ENCODE results near the gene QSOX2. TPM values are rescaled to one million over a fixed set of nuclear protein-coding genes. Genes with fewer than 3 reads are reported as not detected.

QSOX2 gene
- total and polyA plus RNA-seq, 4 donors, result 0.79 to 12.7 (median 4.3) TPM

DNA sequence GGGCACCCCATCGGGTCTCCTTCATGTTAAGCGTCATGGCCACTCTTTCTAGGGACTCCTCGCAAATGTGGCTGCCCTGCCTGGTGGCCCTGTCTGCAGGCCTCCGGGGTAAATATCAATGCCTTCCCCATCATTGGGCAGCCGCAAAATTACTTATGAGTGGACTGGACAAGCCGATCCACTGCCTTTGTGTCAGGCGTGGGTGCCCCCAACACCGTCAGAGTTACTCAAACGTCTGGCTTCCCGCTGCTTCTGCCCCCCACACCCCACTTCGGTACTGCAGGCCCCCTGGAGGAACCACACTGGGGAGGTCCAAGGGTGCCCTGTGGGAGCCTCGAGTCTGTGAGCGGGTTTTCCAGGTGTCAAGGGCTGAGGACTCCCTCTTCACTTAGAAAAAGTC lies 44.4 kb downstream of the QSOX2 start (continued):
- TF ChIP-seq, protein P1, sequence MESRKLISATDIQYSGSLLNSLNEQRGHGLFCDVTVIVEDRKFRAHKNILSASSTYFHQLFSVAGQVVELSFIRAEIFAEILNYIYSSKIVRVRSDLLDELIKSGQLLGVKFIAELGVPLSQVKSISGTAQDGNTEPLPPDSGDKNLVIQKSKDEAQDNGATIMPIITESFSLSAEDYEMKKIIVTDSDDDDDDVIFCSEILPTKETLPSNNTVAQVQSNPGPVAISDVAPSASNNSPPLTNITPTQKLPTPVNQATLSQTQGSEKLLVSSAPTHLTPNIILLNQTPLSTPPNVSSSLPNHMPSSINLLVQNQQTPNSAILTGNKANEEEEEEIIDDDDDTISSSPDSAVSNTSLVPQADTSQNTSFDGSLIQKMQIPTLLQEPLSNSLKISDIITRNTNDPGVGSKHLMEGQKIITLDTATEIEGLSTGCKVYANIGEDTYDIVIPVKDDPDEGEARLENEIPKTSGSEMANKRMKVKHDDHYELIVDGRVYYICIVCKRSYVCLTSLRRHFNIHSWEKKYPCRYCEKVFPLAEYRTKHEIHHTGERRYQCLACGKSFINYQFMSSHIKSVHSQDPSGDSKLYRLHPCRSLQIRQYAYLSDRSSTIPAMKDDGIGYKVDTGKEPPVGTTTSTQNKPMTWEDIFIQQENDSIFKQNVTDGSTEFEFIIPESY (IDR thresholded peaks at IDR 0.05), result no peak

DNA sequence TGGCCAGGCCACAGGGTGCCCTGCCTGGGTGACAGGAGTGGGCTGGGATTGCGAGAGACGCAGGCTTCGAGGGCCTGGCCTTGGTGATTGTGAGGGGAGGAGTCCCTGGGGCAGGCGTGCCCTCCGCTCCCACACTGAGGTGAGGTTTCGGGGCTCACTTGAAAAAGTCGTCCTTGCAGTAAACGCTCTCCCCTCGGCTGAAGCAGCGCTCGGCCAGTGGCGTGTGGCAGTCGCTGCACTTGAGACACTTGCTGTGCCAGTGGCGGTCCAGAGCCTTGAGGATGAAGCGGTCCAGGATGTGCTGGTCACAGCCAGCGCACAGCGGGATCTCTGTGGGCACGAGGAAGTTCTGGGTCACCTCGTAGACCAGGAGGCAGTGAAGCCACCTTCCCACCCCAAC lies 45.2 kb downstream of the QSOX2 start:
- no peak for DNase-seq (ENCODE audit: low spot score)

More for the DNA sequence above, 45.2 kb downstream of the QSOX2 start:
- Histone ChIP-seq H3K27me3 (ENCODE audit: control insufficient read depth in 4 of 4, insufficient read depth in 4 of 4, low read length in 3 of 4) (peaks cover 0 to 67% (median 13%) of the 10 kb centered on the region in 4 donors), H3K4me3 (ENCODE audit: low read depth in 1 of 3, low read length in 3 of 3) (no peak overlapping the region), H3K9ac (ENCODE audit: low read depth in 1 of 2, low read length in 2 of 2) (no peak overlapping the region), H3K4me1 (ENCODE audit: control insufficient read depth in 4 of 4, insufficient read depth in 4 of 4, low read length in 3 of 4) (peaks cover 0 to 9% (median 0%) of the 10 kb centered on the region in 4 donors), H3K9me3 (ENCODE audit: control insufficient read depth in 4 of 4, low read length in 3 of 4) (no peaks in the 10 kb centered on the region), H3K36me3 (ENCODE audit: control insufficient read depth in 4 of 4, insufficient read depth in 3 of 4, low read depth in 1 of 4, low read length in 3 of 4) (no peaks in the 10 kb centered on the region), H3K27ac (ENCODE audit: low read depth in 1 of 2, low read length in 2 of 2) (no peak overlapping the region)
- TF ChIP-seq FOXA1 (IDR thresholded peaks at IDR 0.05) (no peak), NR2F2 (IDR thresholded peaks at IDR 0.05) (no peak), RXRA (IDR thresholded peaks at IDR 0.05) (no peak), TAF1 (conservative IDR thresholded peaks at IDR 0.05) (no peak), EGR1 (IDR thresholded peaks at IDR 0.05; ENCODE audit: low read depth in 2 of 2) (no peak)
- TF ChIP-seq, protein P2, sequence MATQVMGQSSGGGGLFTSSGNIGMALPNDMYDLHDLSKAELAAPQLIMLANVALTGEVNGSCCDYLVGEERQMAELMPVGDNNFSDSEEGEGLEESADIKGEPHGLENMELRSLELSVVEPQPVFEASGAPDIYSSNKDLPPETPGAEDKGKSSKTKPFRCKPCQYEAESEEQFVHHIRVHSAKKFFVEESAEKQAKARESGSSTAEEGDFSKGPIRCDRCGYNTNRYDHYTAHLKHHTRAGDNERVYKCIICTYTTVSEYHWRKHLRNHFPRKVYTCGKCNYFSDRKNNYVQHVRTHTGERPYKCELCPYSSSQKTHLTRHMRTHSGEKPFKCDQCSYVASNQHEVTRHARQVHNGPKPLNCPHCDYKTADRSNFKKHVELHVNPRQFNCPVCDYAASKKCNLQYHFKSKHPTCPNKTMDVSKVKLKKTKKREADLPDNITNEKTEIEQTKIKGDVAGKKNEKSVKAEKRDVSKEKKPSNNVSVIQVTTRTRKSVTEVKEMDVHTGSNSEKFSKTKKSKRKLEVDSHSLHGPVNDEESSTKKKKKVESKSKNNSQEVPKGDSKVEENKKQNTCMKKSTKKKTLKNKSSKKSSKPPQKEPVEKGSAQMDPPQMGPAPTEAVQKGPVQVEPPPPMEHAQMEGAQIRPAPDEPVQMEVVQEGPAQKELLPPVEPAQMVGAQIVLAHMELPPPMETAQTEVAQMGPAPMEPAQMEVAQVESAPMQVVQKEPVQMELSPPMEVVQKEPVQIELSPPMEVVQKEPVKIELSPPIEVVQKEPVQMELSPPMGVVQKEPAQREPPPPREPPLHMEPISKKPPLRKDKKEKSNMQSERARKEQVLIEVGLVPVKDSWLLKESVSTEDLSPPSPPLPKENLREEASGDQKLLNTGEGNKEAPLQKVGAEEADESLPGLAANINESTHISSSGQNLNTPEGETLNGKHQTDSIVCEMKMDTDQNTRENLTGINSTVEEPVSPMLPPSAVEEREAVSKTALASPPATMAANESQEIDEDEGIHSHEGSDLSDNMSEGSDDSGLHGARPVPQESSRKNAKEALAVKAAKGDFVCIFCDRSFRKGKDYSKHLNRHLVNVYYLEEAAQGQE (IDR thresholded peaks at IDR 0.05), result no peak
- TF ChIP-seq, protein P3, sequence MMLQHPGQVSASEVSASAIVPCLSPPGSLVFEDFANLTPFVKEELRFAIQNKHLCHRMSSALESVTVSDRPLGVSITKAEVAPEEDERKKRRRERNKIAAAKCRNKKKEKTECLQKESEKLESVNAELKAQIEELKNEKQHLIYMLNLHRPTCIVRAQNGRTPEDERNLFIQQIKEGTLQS (IDR thresholded peaks at IDR 0.05), result no peak
- TF ChIP-seq, protein P4, sequence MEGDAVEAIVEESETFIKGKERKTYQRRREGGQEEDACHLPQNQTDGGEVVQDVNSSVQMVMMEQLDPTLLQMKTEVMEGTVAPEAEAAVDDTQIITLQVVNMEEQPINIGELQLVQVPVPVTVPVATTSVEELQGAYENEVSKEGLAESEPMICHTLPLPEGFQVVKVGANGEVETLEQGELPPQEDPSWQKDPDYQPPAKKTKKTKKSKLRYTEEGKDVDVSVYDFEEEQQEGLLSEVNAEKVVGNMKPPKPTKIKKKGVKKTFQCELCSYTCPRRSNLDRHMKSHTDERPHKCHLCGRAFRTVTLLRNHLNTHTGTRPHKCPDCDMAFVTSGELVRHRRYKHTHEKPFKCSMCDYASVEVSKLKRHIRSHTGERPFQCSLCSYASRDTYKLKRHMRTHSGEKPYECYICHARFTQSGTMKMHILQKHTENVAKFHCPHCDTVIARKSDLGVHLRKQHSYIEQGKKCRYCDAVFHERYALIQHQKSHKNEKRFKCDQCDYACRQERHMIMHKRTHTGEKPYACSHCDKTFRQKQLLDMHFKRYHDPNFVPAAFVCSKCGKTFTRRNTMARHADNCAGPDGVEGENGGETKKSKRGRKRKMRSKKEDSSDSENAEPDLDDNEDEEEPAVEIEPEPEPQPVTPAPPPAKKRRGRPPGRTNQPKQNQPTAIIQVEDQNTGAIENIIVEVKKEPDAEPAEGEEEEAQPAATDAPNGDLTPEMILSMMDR (IDR thresholded peaks at IDR 0.05; ENCODE audit: low read depth, low read length, missing input control), result no peak
- 55% methylated on average over 19 of the region's 19 CpGs for WGBS

Measured in liver (tissue), 9 donors.